Stimulated activated naive CD8-positive, alpha-beta T cell treated with anti-CD3 and anti-CD28 coated beads, Interleukin-15, Interleukin-2, amounts not matched to agents 100 ng/mL and 50 ng/mL, for 24 hours (primary cell): ENCODE measurements around the gene MS4A5.
A peak's percentile ranks its signal among the peaks of the same experiment; 100 is the strongest.
"Not testable (repeated sequence)": the region's sequence is repeated elsewhere in the genome, so short reads cannot be mapped to it uniquely, and the experiment has no call there.

Experiments used
- H3K27ac Mint-ChIP-seq: one replicate; pipeline ENCODE4 v1.8.0; 2021; ENCODE audit warnings: mild to moderate bottlenecking, mixed read lengths
- H3K27me3 Mint-ChIP-seq: one replicate; pipeline ENCODE4 v1.8.0; 2021; ENCODE audit warnings: mixed read lengths
- H3K36me3 Mint-ChIP-seq: one replicate; pipeline ENCODE4 v1.8.0; 2021; ENCODE audit warnings: low read depth, mixed read lengths
- H3K4me1 Mint-ChIP-seq: one replicate; pipeline ENCODE4 v1.8.0; 2021; ENCODE audit warnings: low read depth, mixed read lengths
- H3K4me3 Mint-ChIP-seq: one replicate; pipeline ENCODE4 v1.8.0; 2021; ENCODE audit warnings: mild to moderate bottlenecking, mixed read lengths
- H3K9me3 Mint-ChIP-seq: one replicate; pipeline ENCODE4 v1.8.0; 2021; ENCODE audit warnings: mixed read lengths

The MS4A5 gene

GRCh38 chr11:60429272-60429671 lies at the start of gene MS4A5:
TSS of gene MS4A5 (plus strand) at chr11:60429572. CDS start at chr11:60429675, 103 bp downstream.
- H3K27me3 Mint-ChIP-seq = peaks cover 10% of the 10 kb centered on the region
- H3K27ac Mint-ChIP-seq = no peak within 1 kb of the TSS
- H3K4me1 Mint-ChIP-seq = no peaks in the 10 kb centered on the region
- H3K9me3 Mint-ChIP-seq = no peaks in the 10 kb centered on the region
- H3K4me3 Mint-ChIP-seq = no peak within 1 kb of the TSS
- no peaks in the 10 kb centered on the region for H3K36me3 Mint-ChIP-seq

GRCh38 chr11:60389279-60389910 lies 40.0 kb upstream of the MS4A5 start:
- H3K4me1 Mint-ChIP-seq = peaks cover 11% of the 10 kb centered on the region
- no peaks in the 10 kb centered on the region for H3K36me3 Mint-ChIP-seq
- no peaks in the 10 kb centered on the region for H3K9me3 Mint-ChIP-seq
- H3K4me3 Mint-ChIP-seq = no peak overlapping the region
- H3K27me3 Mint-ChIP-seq = no peaks in the 10 kb centered on the region
- H3K27ac Mint-ChIP-seq = peak overlapping the region; percentile 9

GRCh38 chr11:60390419-60390818 lies 39.0 kb upstream of the MS4A5 start:
- H3K4me3 Mint-ChIP-seq = no peak overlapping the region
- H3K27me3 Mint-ChIP-seq = no peaks in the 10 kb centered on the region
- no peaks in the 10 kb centered on the region for H3K9me3 Mint-ChIP-seq
- no peak overlapping the region for H3K27ac Mint-ChIP-seq
- H3K4me1 Mint-ChIP-seq = peaks cover 11% of the 10 kb centered on the region
- no peaks in the 10 kb centered on the region for H3K36me3 Mint-ChIP-seq

GRCh38 chr11:60392361-60392760 lies 37.0 kb upstream of the MS4A5 start:
- no peaks in the 10 kb centered on the region for H3K36me3 Mint-ChIP-seq
- no peaks in the 10 kb centered on the region for H3K9me3 Mint-ChIP-seq
- peaks cover 2% of the 10 kb centered on the region for H3K27me3 Mint-ChIP-seq
- peaks cover 25% of the 10 kb centered on the region for H3K4me1 Mint-ChIP-seq
- no peak overlapping the region for H3K4me3 Mint-ChIP-seq
- no peak overlapping the region for H3K27ac Mint-ChIP-seq

- no peak overlapping the region for H3K4me3 Mint-ChIP-seq
- no peak overlapping the region for H3K27ac Mint-ChIP-seq
- H3K4me1 Mint-ChIP-seq = peaks cover 26% of the 10 kb centered on the region
- no peaks in the 10 kb centered on the region for H3K36me3 Mint-ChIP-seq
- H3K27me3 Mint-ChIP-seq = peaks cover 4% of the 10 kb centered on the region
- no peaks in the 10 kb centered on the region for H3K9me3 Mint-ChIP-seq
These were observed 36.4 kb upstream of the MS4A5 start for GRCh38 chr11:60393016-60393415.

GRCh38 chr11:60394666-60395380 lies 34.5 kb upstream of the MS4A5 start:
- Mint-ChIP-seq H3K4me1 (peaks cover 18% of the 10 kb centered on the region), H3K36me3 (no peaks in the 10 kb centered on the region), H3K9me3 (no peaks in the 10 kb centered on the region), H3K27me3 (peaks cover 4% of the 10 kb centered on the region), H3K4me3 (no peak overlapping the region), H3K27ac (no peak overlapping the region)

GRCh38 chr11:60396382-60396781 lies 33.0 kb upstream of the MS4A5 start, which contains the start of gene MS4A14:
TSS of gene MS4A14 (plus strand) at chr11:60396459. CDS start at chr11:60396579, 120 bp downstream.
- Mint-ChIP-seq H3K36me3 (no peaks in the 10 kb centered on the region), H3K4me3 (no peak within 1 kb of the TSS), H3K4me1 (peaks cover 14% of the 10 kb centered on the region), H3K27ac (peak within 1 kb of the TSS; percentile 68), H3K9me3 (no peaks in the 10 kb centered on the region), H3K27me3 (peaks cover 4% of the 10 kb centered on the region)

- Mint-ChIP-seq H3K27me3 (peaks cover 4% of the 10 kb centered on the region), H3K9me3 (no peaks in the 10 kb centered on the region), H3K36me3 (no peaks in the 10 kb centered on the region), H3K4me3 (no peak overlapping the region), H3K4me1 (peaks cover 14% of the 10 kb centered on the region), H3K27ac (peak overlapping the region; percentile 68)
These were observed 32.6 kb upstream of the MS4A5 start for GRCh38 chr11:60396799-60397198.

- Mint-ChIP-seq H3K36me3 (no peaks in the 10 kb centered on the region), H3K27ac (no peak overlapping the region), H3K4me1 (peaks cover 5% of the 10 kb centered on the region), H3K9me3 (peaks cover 4% of the 10 kb centered on the region), H3K27me3 (peaks cover 14% of the 10 kb centered on the region), H3K4me3 (no peak overlapping the region)
These were observed 9.4 kb upstream of the MS4A5 start for GRCh38 chr11:60420015-60420414.

GRCh38 chr11:60422609-60423008 lies 6.8 kb upstream of the MS4A5 start:
- peaks cover 4% of the 10 kb centered on the region for H3K27me3 Mint-ChIP-seq
- H3K4me1 Mint-ChIP-seq = peaks cover 5% of the 10 kb centered on the region
- H3K27ac Mint-ChIP-seq = no peak overlapping the region
- H3K4me3 Mint-ChIP-seq = no peak overlapping the region
- H3K36me3 Mint-ChIP-seq = no peaks in the 10 kb centered on the region
- H3K9me3 Mint-ChIP-seq = peaks cover 4% of the 10 kb centered on the region

- Mint-ChIP-seq H3K4me1 (no peaks in the 10 kb centered on the region), H3K9me3 (no peaks in the 10 kb centered on the region), H3K4me3 (no peak overlapping the region), H3K27ac (no peak overlapping the region), H3K36me3 (no peaks in the 10 kb centered on the region), H3K27me3 (peaks cover 10% of the 10 kb centered on the region)
These were observed 855 bp upstream of the MS4A5 start for GRCh38 chr11:60428517-60428916.

- H3K9me3 Mint-ChIP-seq = no peaks in the 10 kb centered on the region
- peaks cover 10% of the 10 kb centered on the region for H3K27me3 Mint-ChIP-seq
- H3K27ac Mint-ChIP-seq = no peak overlapping the region
- H3K36me3 Mint-ChIP-seq = no peaks in the 10 kb centered on the region
- no peak overlapping the region for H3K4me3 Mint-ChIP-seq
- H3K4me1 Mint-ChIP-seq = no peaks in the 10 kb centered on the region
These were observed 1.9 kb downstream of the MS4A5 start for GRCh38 chr11:60431251-60431650.

- no peaks in the 10 kb centered on the region for H3K4me1 Mint-ChIP-seq
- H3K27me3 Mint-ChIP-seq = peaks cover 6% of the 10 kb centered on the region
- H3K27ac Mint-ChIP-seq = no peak overlapping the region
- H3K4me3 Mint-ChIP-seq = no peak overlapping the region
- H3K9me3 Mint-ChIP-seq = no peaks in the 10 kb centered on the region
- H3K36me3 Mint-ChIP-seq = no peaks in the 10 kb centered on the region
These were observed 4.0 kb downstream of the MS4A5 start for GRCh38 chr11:60433401-60433800.

GRCh38 chr11:60447070-60447469 lies 17.7 kb downstream of the MS4A5 start:
- Mint-ChIP-seq H3K36me3 (no peaks in the 10 kb centered on the region), H3K4me1 (peaks cover 21% of the 10 kb centered on the region), H3K4me3 (no peak overlapping the region), H3K27me3 (no peaks in the 10 kb centered on the region), H3K9me3 (no peaks in the 10 kb centered on the region), H3K27ac (no peak overlapping the region)

- no peaks in the 10 kb centered on the region for H3K36me3 Mint-ChIP-seq
- H3K9me3 Mint-ChIP-seq = no peaks in the 10 kb centered on the region
- H3K27ac Mint-ChIP-seq = no peak overlapping the region
- H3K4me1 Mint-ChIP-seq = peaks cover 18% of the 10 kb centered on the region
- no peak overlapping the region for H3K4me3 Mint-ChIP-seq
- H3K27me3 Mint-ChIP-seq = no peaks in the 10 kb centered on the region
These were observed 18.5 kb downstream of the MS4A5 start for GRCh38 chr11:60447846-60448245.

GRCh38 chr11:60451185-60451584 lies 21.8 kb downstream of the MS4A5 start:
- peaks cover 23% of the 10 kb centered on the region for H3K4me1 Mint-ChIP-seq
- H3K9me3 Mint-ChIP-seq, H3K27me3 Mint-ChIP-seq, H3K27ac Mint-ChIP-seq, H3K36me3 Mint-ChIP-seq, H3K4me3 Mint-ChIP-seq: not testable (repeated sequence)
